ENCODE results near the gene GMDS. TPM values are rescaled to one million over a fixed set of nuclear protein-coding genes. Genes with fewer than 3 reads are reported as not detected.

Gene GMDS
- total and polyA plus RNA-seq, 2 of the 8 experiments (the other 6 are each of a cell fraction or from before 2014, with no cell fraction given) = 16.8 to 50.0 TPM

DNA sequence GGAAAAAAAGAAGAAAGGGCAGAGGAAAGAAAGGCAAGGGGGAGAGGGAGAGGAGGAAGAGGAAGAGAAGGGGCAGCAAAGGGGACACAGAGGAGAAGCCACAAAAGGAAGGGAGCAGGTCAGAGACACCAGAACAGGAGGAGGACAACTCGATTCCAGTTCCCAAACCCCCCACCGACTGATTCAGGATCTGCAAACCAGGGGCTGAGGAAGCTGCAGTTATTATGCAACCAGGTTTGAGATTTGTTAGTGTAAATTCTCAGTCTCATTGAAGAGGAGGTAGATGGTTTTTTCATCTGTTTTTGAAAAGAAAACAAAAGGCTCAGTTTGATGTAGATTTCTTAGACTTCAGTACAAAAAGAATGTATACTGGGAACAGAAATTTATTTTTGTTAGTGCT is 432.9 kb downstream of the GMDS start:
- POLR2A ChIA-PET (ENCODE audit: partially characterized antibody) = no interaction called here
- FAIRE-seq = no peak

More for the DNA sequence above, 432.9 kb downstream of the GMDS start:
- Histone ChIP-seq H3K56ac (replicated peaks; ENCODE audit: insufficient read length, low read depth, low read length) (no peak overlapping the region), H3K27ac (ENCODE audit: low read depth, low read length) (no peak overlapping the region), H3K9ac (replicated peaks in 1 of 4; ENCODE audit: extremely low read depth in 1 of 4, low read depth in 3 of 4, low read length in 3 of 4) (no peak overlapping the region), H4K5ac (ENCODE audit: insufficient read length, low read depth, low read length) (no peak overlapping the region), H3K4me2 (ENCODE audit: insufficient read depth in 1 of 2, low read depth in 2 of 2, low read length in 2 of 2) (no peak overlapping the region), H2BK20ac (ENCODE audit: low read length) (no peak overlapping the region), H3K27me3 (replicated peaks in 1 of 4; ENCODE audit: control insufficient read depth in 3 of 4, extremely low read depth in 1 of 4, insufficient read depth in 3 of 4, low read length in 3 of 4) (no peaks in the 10 kb centered on the region), H2BK12ac (ENCODE audit: low read depth, low read length) (no peak overlapping the region), H2BK120ac (replicated peaks; ENCODE audit: low read depth, low read length) (no peak overlapping the region), H3K4me3 (ENCODE audit: extremely low read depth in 1 of 4, insufficient read depth in 2 of 4, low read depth in 3 of 4, low read length in 4 of 4) (no peak overlapping the region), H3K79me1 (ENCODE audit: low read depth, low read length) (no peaks in the 10 kb centered on the region), H2BK15ac (ENCODE audit: low read length) (no peak overlapping the region), H3K9me3 (ENCODE audit: insufficient read depth in 2 of 2, low read depth in 1 of 2, low read length in 1 of 2) (no peaks in the 10 kb centered on the region), H4K91ac (replicated peaks; ENCODE audit: insufficient read length, low read length) (no peak overlapping the region), H3K14ac (ENCODE audit: insufficient read length) (no peak overlapping the region), H3K36me3 (ENCODE audit: control insufficient read depth in 2 of 4, insufficient read depth in 4 of 4, low read length in 3 of 4) (no peaks in the 10 kb centered on the region), H3K4me1 (replicated peaks in 1 of 4; ENCODE audit: control insufficient read depth in 3 of 4, insufficient read depth in 4 of 4, low read length in 3 of 4) (no peaks in the 10 kb centered on the region), H3K23me2 (ENCODE audit: low read depth, low read length) (no peaks in the 10 kb centered on the region), H3K4ac (replicated peaks; ENCODE audit: insufficient read length, low read depth, low read length) (no peak overlapping the region), H2AFZ (ENCODE audit: low read length) (no peak overlapping the region), H2AK5ac (ENCODE audit: low read depth, low read length) (no peak overlapping the region), H3K23ac (ENCODE audit: insufficient read length) (no peak overlapping the region), H3K18ac (ENCODE audit: extremely low read depth, low read length) (no peak overlapping the region), H4K20me1 (replicated peaks in 1 of 2; ENCODE audit: control insufficient read depth in 1 of 2, insufficient read depth in 2 of 2, low read length in 2 of 2) (no peaks in the 10 kb centered on the region), H4K8ac (ENCODE audit: extremely low read depth, insufficient read depth, low read length) (no peak overlapping the region), H3K79me2 (ENCODE audit: control insufficient read depth in 1 of 2, insufficient read depth in 2 of 2, low read length in 2 of 2) (no peaks in the 10 kb centered on the region), H2BK5ac (ENCODE audit: low read depth, low read length) (no peak overlapping the region)
- CTCF ChIA-PET (ENCODE audit: partially characterized antibody) = interaction anchor here (0.9 to 1.8 kb wide), 3 partner anchors 11 to 217 kb away, joined by 3 to 5 read pairs (median 5); no protein-coding TSS in a partner anchor
- TF ChIP-seq HDAC2 (IDR thresholded peaks at IDR 0.05; ENCODE audit: borderline replicate concordance in 1 of 2, low read depth in 2 of 2, low read length in 2 of 2) (no peak), CEBPB (IDR thresholded peaks at IDR 0.05; ENCODE audit: low read depth, low read length) (peak; percentile 56; the same call in 1 of the 2 replicates), JUN (IDR thresholded peaks at IDR 0.05; ENCODE audit: low read depth, low read length) (no peak)
- 84% methylated on average over 2 of the region's 2 CpGs; no CpG with 5 or more reads in 1 of the 2 experiments for WGBS, 2 experiments (ENCODE audit: extremely low coverage in 1 of 2, insufficient coverage in 1 of 2, insufficient read length in 1 of 2, insufficient replicate concordance in 2 of 2, low coverage in 1 of 2, low lambda C conversion rate in 2 of 2, missing lambda C conversion rate in 1 of 2)
- no peak for DNase-seq (ENCODE audit: low read depth in 1 of 2, low spot score in 2 of 2)
